Left cardiac atrium (tissue), 4 donors: ENCODE results near the gene NR3C1. TPM values are rescaled to one million over a fixed set of nuclear protein-coding genes. Genes with fewer than 3 reads are reported as not detected.

Experiments used
- ATAC-seq, 2 donors: fragments of 200-7000 bp; cut with Tn5 transposase; one replicate each; pipeline ENCODE4 v1.9.1; 2020; ENCODE audit warnings: mild to moderate bottlenecking in 2 of 2, moderate library complexity in 2 of 2
- DNase-seq: peaks from one replicate; pipeline ENCODE4 v3.0.0-alpha.2; 2020
- intact Hi-C, 2 donors: fragments of 100-400 bp; cut with DNase I; formaldehyde crosslinking; loops; one replicate each; pipeline versions ENCODE4 v1.14.1 to v1.15.1; 2022 to 2023
- total RNA-seq, 2 donors: library from RNA; stranded (reverse); fragmentation: NEBNext Ultra II Directional; extraction: Animal tissue kit (Norgen Biotek cat#: 25700); gene quantifications; one replicate each; pipeline ENCODE4 v1.2.1, GENCODE V29; 2021
- donor health status: DM: no; HTN: yes; CAD: no.
- donor health status: DM: no; HTN: yes; CAD: no; lungs with severe emphysema.
- donor health status: DM: yes; HTN: yes; CAD: no.
- donor health status: Dilated cardiomyopathy.

NR3C1 gene
- total RNA-seq, 2 donors from 2014 or later: 39.0 to 51.7 TPM

GRCh38 chr5:143231973-143232812 lies 171.3 kb downstream of the NR3C1 start:
- no peak for ATAC-seq
- intact Hi-C loops: no loop called here
- no peak for DNase-seq

- no peak for ATAC-seq
- DNase-seq: no peak
- intact Hi-C loops: no loop called here
These were observed 172.1 kb downstream of the NR3C1 start for GRCh38 chr5:143231416-143231815.

DNA sequence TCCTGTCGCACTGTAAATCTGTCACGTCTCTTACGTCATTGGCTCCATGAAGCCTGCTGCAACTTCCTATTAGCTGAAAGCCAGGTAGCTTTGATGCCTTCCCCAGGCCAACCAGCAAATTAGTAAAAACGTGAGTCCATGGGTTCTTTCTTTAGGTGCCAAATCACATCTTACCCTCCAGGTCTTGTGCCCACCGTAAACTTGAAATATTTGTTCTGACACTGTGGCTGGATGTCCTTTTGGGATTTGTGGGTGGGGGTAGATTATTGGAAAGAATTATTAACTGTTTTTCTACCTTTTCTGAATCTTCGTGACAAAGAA lies 172.8 kb downstream of the NR3C1 start:
- intact Hi-C loops: no loop called here
- DNase-seq (no peak), ATAC-seq (no peak)

- intact Hi-C loops: no loop called here
- ATAC-seq (peak; percentile 67 to 81), DNase-seq (no peak)
These were observed 173.4 kb downstream of the NR3C1 start for GRCh38 chr5:143229896-143230675.

DNA sequence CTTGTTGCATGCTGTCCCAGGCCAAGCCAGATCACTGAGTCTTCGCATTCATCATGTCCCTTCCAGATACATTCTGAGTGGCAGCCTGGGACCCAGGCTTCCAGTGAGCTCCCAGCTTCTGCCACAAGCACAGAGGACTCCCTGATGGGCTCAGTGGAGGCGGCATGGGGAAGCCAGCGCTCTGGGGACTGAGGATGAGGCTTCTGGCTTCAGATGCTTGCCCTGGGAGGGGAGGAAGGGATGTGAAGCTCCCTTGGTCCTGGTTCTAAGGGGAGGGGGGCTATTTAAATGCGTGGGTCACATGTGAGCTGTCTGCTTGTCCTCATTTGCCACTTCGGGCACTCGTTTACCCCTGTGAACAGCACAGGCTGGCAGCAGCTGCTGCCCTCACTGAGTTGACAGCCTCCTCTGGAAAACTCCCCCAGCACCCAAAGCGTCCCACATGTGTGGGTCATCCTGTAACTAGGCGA lies 174.0 kb downstream of the NR3C1 start:
- peak; percentile 35 to 43 for ATAC-seq
- intact Hi-C loops: no loop called here
- DNase-seq: no peak

DNA sequence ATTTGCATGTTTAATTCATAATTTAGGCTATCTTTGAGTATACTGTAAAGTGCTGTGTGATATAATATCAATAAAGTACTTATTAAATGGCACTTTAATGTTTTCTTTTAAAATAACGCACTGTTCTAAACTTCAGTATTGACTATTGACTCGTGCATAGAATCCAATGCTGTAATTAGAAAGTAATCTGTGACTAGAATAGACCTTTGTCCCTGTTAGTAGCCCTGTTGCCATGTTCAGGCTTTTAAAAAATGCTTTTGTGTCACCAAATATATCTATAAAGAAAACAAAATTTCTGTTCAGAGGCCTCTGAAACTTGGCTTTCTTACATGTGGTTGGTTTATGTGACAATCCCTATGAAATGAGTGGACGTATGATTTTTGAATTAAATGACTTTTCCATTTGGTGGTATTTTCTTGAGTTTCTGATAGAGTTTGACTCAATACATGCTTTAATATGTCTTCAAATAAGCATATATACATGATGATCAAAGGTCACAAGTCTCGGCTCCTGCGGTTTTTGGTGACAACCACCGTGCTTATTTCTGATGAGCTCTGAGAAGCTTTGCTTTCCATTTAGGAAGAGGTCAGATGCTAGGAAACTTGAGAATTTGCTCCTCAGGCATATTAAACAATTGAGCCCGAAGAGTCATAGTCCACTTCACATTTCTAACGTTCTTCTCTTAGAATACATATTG lies 174.7 kb downstream of the NR3C1 start:
- DNase-seq: no peak
- intact Hi-C loops: no loop called here
- no peak for ATAC-seq
